GM19397 (cell line): Measurements from ENCODE around the gene RHEBL1.

Experiments
- ATAC-seq: cut with Tn5 transposase; IDR thresholded peaks from one replicate; pipeline ENCODE4 v1.9.1; 2021; ENCODE audit warnings: mild to moderate bottlenecking, moderate library complexity; ENCODE audit not compliant: unreplicated experiment

Gene RHEBL1

DNA sequence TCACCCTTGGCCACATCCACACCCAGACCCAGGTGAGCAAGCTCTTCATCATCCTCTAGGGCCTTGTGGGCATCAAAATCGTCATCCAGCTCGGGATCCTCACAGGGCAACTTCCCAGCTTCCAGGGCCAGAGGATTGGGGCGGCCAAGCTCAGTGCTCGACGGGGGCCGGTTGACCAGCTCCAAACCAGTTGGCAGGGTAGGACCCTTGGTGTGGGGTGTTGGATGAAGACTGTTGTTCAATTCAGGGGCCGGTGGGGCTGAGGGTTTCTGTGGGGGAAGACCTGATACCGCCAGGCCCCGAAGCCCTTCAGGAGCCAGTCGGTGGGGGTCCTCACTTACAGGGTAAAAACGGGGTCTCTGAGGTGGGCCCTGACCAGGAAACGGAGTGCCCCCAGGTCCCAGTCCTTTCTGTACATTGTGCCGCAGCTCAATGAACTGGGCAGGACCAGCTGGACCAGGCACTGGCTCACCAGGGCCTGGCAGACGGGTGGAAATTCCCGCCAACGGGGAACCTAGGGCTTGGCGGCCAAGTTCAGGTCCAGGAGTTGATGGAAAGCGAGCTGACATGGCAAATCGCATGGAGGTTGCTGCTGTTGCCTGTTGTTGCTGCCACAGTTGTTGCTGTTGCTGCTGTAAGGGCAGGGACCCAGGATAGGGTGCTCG is 31.4 kb downstream of the RHEBL1 start:
- no peak for ATAC-seq

GRCh38 chr12:49037947-49038237 is 31.9 kb downstream of the RHEBL1 start:
- no peak for ATAC-seq

- ATAC-seq = no peak
Measured at GRCh38 chr12:49037111-49037946, 32.5 kb downstream of the RHEBL1 start.

DNA sequence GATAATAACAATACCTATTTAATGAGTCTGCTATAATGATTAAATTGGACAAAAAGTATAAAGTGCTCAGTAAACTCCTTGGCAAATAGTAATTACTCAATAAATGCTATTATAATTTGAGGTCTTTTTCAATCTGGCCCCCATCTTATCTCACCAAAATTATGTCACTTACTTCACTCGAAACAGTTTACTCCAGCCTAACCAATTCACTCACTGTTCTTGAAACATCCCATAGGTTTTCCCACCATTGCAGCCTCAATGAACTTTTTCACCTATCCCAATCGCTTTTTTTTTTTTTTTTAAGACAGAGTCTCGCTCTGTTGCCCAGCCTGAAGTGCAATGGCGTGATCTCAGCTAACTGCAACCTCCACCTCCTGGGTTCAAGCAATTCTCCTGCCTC is 33.8 kb downstream of the RHEBL1 start:
- ATAC-seq = no peak

- no peak for ATAC-seq
Measured at GRCh38 chr12:49034286-49034622, 35.5 kb downstream of the RHEBL1 start.

- no peak for ATAC-seq
Measured at GRCh38 chr12:49033611-49034285, 36.0 kb downstream of the RHEBL1 start.

DNA sequence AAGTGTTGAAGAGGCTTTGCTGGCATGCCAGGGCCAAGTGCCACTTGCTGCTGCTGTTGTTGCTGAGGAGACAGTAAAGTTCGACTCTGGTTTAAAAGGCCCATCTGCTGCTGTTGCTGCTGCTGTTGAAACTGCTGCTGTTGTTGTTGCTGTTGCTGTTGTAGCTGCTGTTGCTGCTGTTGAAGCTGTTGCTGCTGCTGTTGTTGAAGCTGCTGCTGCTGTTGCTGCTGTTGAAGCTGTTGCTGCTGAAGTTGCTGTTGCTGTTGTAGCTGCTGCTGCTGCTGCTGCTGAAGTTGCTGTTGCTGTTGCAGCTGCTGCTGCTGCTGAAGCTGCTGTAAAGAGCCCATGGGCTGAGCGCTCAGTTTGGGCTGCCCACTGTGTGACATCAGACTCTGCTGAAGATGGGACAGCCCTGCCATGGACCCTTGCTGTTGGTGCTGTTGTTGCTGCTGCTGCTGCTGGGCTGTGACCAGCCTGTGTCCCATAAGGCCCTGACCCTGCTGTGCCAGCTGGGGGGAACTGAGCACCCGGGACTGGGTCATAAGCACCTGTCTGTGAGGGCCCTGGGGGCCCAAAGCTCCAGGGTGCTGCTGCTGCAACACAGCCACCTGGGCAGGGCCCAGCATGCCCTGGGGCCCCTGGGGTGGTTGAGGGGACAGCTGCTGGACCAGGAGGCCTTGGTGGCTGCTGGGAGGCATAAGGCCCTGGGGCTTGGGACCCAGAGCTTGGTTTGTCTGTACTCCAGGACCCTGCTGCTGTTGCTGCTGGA is 36.9 kb downstream of the RHEBL1 start:
- ATAC-seq = no peak

GRCh38 chr12:49032276-49032675 is 37.5 kb downstream of the RHEBL1 start:
- ATAC-seq = no peak

- ATAC-seq = no peak
Measured at GRCh38 chr12:49031573-49032161, 38.1 kb downstream of the RHEBL1 start.

- ATAC-seq = no peak
Measured at GRCh38 chr12:49030714-49031572, 38.8 kb downstream of the RHEBL1 start.

GRCh38 chr12:49030119-49030518 is 39.7 kb downstream of the RHEBL1 start:
- no peak for ATAC-seq

- no peak for ATAC-seq
Measured at GRCh38 chr12:49028666-49029275, 41.0 kb downstream of the RHEBL1 start.

- no peak for ATAC-seq
Measured at GRCh38 chr12:49027846-49028555, 41.8 kb downstream of the RHEBL1 start.

GRCh38 chr12:49026678-49027480 is 42.9 kb downstream of the RHEBL1 start:
- no peak for ATAC-seq

DNA sequence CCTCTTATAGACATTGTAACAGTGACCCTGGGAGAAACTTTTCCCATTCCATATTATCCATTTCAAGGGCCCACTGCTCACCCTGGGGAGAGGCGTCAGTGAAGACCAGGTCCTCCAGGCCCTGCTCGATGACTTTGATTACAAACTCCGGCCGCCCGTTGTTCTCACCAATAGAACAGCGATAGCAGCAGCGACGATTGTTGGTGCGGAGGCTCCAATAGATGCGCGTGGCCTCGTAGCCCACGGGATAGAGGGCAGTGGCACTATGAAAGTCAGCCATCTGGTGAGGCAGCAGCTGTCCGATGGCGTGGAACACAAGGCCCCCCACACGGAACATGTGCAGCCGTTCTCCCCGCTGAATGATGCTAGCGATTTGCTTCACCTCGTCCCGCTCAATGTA is 43.7 kb downstream of the RHEBL1 start:
- no peak for ATAC-seq

- no peak for ATAC-seq
Measured at GRCh38 chr12:49025463-49025862, 44.3 kb downstream of the RHEBL1 start.

DNA sequence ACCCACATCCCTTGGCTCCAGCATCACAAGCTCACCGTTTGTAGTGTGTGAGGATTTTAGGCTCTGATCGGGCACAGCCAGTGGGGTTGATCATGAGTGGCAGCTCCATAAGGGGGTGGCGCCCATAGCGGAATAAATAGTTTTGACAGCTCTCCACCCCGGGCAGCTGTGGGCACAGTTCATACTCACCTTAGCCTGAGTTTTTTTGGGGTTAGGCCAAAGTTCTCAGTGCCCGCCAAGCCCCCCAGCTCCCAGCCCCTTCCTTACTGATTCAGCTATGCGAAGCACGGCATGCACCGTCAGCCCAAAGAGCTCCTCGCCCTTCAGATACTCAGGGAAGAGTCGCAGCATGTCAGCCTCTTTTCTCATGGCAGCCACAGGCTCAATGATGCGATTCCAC is 45.2 kb downstream of the RHEBL1 start:
- no peak for ATAC-seq

DNA sequence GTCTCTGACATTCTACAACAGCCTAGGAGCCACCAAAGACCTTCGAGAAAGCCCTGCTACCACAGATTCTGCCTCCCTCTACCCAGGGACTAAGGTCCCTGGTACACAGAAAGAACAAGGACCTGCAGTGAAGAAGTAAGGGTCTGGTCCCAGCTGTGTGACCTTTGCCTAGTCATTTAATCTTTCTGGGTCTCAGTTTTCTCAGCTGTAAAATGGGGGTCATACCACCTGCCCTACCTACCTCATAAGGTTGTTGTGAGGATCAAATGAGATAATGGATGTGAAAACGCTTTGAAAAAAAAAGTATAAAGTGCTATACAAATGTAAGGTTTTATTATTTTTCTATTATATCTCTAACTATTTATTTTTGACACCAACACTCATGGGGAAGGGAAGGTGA is 46.0 kb downstream of the RHEBL1 start:
- ATAC-seq = no peak
